ENCODE data around the gene POLR2H. TPM values are rescaled to one million over a fixed set of nuclear protein-coding genes. Genes with fewer than 3 reads are reported as not detected.

POLR2H gene
- polyA plus RNA-seq, 1 experiment = 94.4 TPM

DNA sequence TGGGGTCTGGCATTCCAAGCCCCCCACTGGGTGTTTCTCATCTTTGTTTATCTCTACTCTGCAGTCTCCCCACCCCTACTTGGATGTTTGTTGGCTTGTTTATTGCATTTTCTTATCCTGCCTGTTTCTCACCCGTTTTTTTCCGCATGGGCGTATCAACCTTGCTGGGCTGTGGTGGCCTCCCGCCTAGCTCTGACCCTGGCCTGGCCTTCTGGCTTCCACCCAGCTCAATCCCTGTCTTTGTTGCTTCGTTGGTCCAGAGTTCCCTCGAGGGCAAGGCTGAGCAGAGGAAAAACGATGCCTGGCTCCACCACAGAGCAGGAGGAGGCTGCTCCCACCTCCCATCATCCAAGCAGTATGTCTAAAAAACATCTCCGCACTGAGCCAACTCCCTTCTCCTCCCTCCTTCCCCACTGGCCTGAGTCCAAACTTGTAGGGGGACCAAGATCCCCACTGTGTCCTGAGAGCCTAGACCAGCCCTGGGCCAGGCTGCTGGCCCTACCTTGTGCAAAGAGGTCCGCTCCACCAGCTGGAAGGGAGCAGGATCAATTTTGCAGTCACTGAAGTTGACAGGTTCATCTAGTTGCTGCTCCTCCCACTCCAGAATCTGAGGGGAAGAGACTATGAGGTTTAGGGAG, 9.9 kb upstream of the POLR2H start:
- Histone ChIP-seq H3K27ac (ENCODE audit: low read depth, low read length) (no peak overlapping the region), H3K27me3 (ENCODE audit: control insufficient read depth, insufficient read depth, low read length) (no peaks in the 10 kb centered on the region), H3K9me3 (ENCODE audit: control insufficient read depth, insufficient read depth, low read length) (no peaks in the 10 kb centered on the region), H3K4me3 (ENCODE audit: low read depth, low read length) (no peak overlapping the region)
- DNase-seq (ENCODE audit: low read depth, low spot score) = no peak
- POLR2A ChIA-PET = interaction anchor here (0.6 kb wide), 1 partner anchor 11 kb away, joined by 3 read pairs; no protein-coding TSS in a partner anchor
- no peak for TF ChIP-seq CTCF (IDR thresholded peaks at IDR 0.05; ENCODE audit: low read depth, low read length)
- CTCF ChIA-PET = interaction anchor here (0.5 to 0.6 kb wide), 2 partner anchors 14 to 1223 kb away, joined by 3 to 9 read pairs; no protein-coding TSS in a partner anchor

DNA sequence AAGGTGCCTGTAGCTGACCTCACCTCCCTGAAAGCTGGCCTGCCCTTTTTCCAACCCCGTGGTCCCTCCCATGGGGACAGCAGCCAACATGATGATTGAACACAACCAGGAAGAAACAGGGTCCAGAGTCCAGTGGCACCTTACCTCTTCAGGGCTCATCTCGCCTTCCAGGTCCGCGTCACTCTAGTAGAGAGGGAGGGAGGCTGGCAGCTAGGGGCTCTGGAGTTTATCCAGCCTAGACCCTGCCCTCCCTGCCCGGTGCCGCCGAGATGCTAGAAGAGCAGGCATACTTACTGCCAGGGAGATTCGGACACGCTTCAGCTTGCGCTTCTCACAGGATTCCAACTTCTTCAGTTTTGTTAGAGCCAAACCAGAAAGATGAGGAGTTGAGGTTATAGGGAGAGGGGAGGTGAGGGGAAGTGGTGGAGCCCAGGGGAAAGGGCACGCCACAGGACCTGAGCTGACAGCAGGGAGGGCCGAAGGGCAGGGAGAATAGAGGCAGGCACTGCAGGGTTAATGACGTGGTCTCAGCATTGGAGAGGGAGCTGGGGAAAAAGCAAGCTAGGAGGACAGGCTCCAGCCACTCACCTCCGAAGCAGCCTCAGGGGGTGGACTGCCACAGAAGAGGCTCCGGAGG, 9.2 kb upstream of the POLR2H start:
- POLR2A ChIA-PET = no interaction called here
- no peaks in the 10 kb centered on the region for H3K27me3 ChIP-seq (ENCODE audit: control insufficient read depth, insufficient read depth, low read length)

GRCh38 chr3:184352897-184353545, 8.5 kb upstream of the POLR2H start:
- no peak for DNase-seq (ENCODE audit: low read depth, low spot score)

More for the DNA sequence above, 9.2 kb upstream of the POLR2H start:
- TF ChIP-seq CTCF (IDR thresholded peaks at IDR 0.05; ENCODE audit: low read depth, low read length) = no peak
- Histone ChIP-seq H3K27ac (ENCODE audit: low read depth, low read length) (no peak overlapping the region), H3K9me3 (ENCODE audit: control insufficient read depth, insufficient read depth, low read length) (no peaks in the 10 kb centered on the region), H3K4me3 (ENCODE audit: low read depth, low read length) (no peak overlapping the region)
- CTCF ChIA-PET = no interaction called here
- no peak for DNase-seq (ENCODE audit: low read depth, low spot score)

GRCh38 chr3:184353546-184353941, 8.0 kb upstream of the POLR2H start:
- H3K4me3 ChIP-seq (ENCODE audit: low read depth, low read length) = no peak overlapping the region
- DNase-seq (ENCODE audit: low read depth, low spot score) = no peak
- no peaks in the 10 kb centered on the region for H3K9me3 ChIP-seq (ENCODE audit: control insufficient read depth, insufficient read depth, low read length)
- ChIA-PET POLR2A (no interaction called here), CTCF (interaction anchor here (0.6 to 1.8 kb wide), 8 partner anchors 8 to 194 kb away, joined by 3 to 11 read pairs (median 4); partner anchors contain the start of genes CLCN2 and POLR2H)
- no peak for TF ChIP-seq CTCF (IDR thresholded peaks at IDR 0.05; ENCODE audit: low read depth, low read length)
- H3K27me3 ChIP-seq (ENCODE audit: control insufficient read depth, insufficient read depth, low read length) = no peaks in the 10 kb centered on the region
- no peak overlapping the region for H3K27ac ChIP-seq (ENCODE audit: low read depth, low read length)

More at GRCh38 chr3:184352897-184353545, 8.5 kb upstream of the POLR2H start:
- Histone ChIP-seq H3K27me3 (ENCODE audit: control insufficient read depth, insufficient read depth, low read length) (no peaks in the 10 kb centered on the region), H3K27ac (ENCODE audit: low read depth, low read length) (no peak overlapping the region), H3K4me3 (ENCODE audit: low read depth, low read length) (no peak overlapping the region), H3K9me3 (ENCODE audit: control insufficient read depth, insufficient read depth, low read length) (no peaks in the 10 kb centered on the region)
- CTCF ChIA-PET = interaction anchor here (0.6 to 1.8 kb wide), 5 partner anchors 9 to 195 kb away, joined by 3 to 11 read pairs (median 4); partner anchors contain the start of genes CLCN2 and POLR2H
- no peak for TF ChIP-seq CTCF (IDR thresholded peaks at IDR 0.05; ENCODE audit: low read depth, low read length)
- POLR2A ChIA-PET = no interaction called here

All from AG04450 (cell line).